BLaER1 (cell line): ENCODE data around the gene HK1.
"Not testable (repeated sequence)": the region's sequence is repeated elsewhere in the genome, so short reads cannot be mapped to it uniquely, and the experiment has no call there.

Experiments used
- H3K27ac ChIP-seq: shearing (Covaris generic); formaldehyde crosslinking; 2 replicates; pipeline ENCODE4 v1.8.1; 2022
- H3K27me3 ChIP-seq: shearing (Covaris generic); formaldehyde crosslinking; 2 replicates; pipeline ENCODE4 v1.8.1; 2022
- H3K36me3 ChIP-seq: shearing (Covaris generic); formaldehyde crosslinking; 2 replicates; pipeline ENCODE4 v1.8.1; 2022
- H3K4me1 ChIP-seq: shearing (Covaris generic); formaldehyde crosslinking; 2 replicates; pipeline ENCODE4 v1.8.1; 2022
- H3K4me2 ChIP-seq: shearing (Covaris generic); formaldehyde crosslinking; 2 replicates; pipeline ENCODE4 v1.8.1; 2022
- H3K4me3 ChIP-seq: shearing (Covaris generic); formaldehyde crosslinking; 2 replicates; pipeline ENCODE4 v1.8.1; 2022
- H3K9ac ChIP-seq: shearing (Covaris generic); formaldehyde crosslinking; 2 replicates; pipeline ENCODE4 v1.8.1; 2022
- H3K9me3 ChIP-seq: shearing (Covaris generic); formaldehyde crosslinking; 2 replicates; pipeline ENCODE4 v1.8.1; 2022
- H4K20me1 ChIP-seq: shearing (Covaris generic); formaldehyde crosslinking; 2 replicates; pipeline ENCODE4 v1.8.1; 2022
- Cebpa-rat ChIP-seq: shearing (Covaris generic); IDR thresholded peaks from 2 replicates; pipeline ENCODE4 v1.8.1; 2022

HK1 gene

GRCh38 chr10:69275444-69275843, 2.9 kb upstream of the HK1 start:
- Histone ChIP-seq H3K9ac (no peak overlapping the region), H4K20me1 (no peaks in the 10 kb centered on the region), H3K9me3 (no peaks in the 10 kb centered on the region), H3K4me3 (no peak overlapping the region), H3K36me3 (no peaks in the 10 kb centered on the region), H3K4me2 (no peak overlapping the region), H3K27ac (no peak overlapping the region), H3K27me3 (no peaks in the 10 kb centered on the region), H3K4me1 (no peaks in the 10 kb centered on the region)
- TF ChIP-seq Cebpa-rat = no peak

DNA sequence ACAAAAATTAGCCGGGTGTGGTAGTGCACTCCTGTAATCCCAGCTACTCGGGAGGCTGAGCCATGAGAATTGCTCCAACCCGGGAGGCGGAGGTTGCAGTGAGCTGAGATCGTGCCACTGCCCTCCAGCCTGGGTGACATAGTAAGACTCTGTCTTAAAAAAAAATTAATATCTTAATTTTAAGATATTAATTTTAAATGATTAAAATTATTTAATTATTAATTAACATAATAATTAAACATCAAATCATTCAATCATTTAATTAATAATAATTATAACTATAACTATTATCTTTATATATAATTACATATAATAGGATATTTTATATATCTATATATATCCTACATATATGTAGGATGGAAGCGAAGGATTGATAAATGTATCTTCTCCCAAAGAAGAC, 1.8 kb upstream of the HK1 start:
- Histone ChIP-seq H3K9me3 (no peaks in the 10 kb centered on the region), H3K4me3 (no peak overlapping the region), H3K27ac (no peak overlapping the region), H4K20me1 (no peaks in the 10 kb centered on the region), H3K4me2 (no peak overlapping the region), H3K4me1 (no peaks in the 10 kb centered on the region), H3K36me3 (no peaks in the 10 kb centered on the region), H3K27me3 (no peaks in the 10 kb centered on the region), H3K9ac (no peak overlapping the region)
- no peak for TF ChIP-seq Cebpa-rat

GRCh38 chr10:69279110-69279509, 814 bp downstream of the HK1 start:
- Histone ChIP-seq H3K27ac (no peak overlapping the region), H3K36me3 (no peaks in the 10 kb centered on the region), H4K20me1 (no peaks in the 10 kb centered on the region), H3K9ac (no peak overlapping the region), H3K9me3 (no peaks in the 10 kb centered on the region), H3K4me3 (no peak overlapping the region), H3K4me2 (no peak overlapping the region), H3K4me1 (no peaks in the 10 kb centered on the region), H3K27me3 (no peaks in the 10 kb centered on the region)
- TF ChIP-seq Cebpa-rat = no peak

DNA sequence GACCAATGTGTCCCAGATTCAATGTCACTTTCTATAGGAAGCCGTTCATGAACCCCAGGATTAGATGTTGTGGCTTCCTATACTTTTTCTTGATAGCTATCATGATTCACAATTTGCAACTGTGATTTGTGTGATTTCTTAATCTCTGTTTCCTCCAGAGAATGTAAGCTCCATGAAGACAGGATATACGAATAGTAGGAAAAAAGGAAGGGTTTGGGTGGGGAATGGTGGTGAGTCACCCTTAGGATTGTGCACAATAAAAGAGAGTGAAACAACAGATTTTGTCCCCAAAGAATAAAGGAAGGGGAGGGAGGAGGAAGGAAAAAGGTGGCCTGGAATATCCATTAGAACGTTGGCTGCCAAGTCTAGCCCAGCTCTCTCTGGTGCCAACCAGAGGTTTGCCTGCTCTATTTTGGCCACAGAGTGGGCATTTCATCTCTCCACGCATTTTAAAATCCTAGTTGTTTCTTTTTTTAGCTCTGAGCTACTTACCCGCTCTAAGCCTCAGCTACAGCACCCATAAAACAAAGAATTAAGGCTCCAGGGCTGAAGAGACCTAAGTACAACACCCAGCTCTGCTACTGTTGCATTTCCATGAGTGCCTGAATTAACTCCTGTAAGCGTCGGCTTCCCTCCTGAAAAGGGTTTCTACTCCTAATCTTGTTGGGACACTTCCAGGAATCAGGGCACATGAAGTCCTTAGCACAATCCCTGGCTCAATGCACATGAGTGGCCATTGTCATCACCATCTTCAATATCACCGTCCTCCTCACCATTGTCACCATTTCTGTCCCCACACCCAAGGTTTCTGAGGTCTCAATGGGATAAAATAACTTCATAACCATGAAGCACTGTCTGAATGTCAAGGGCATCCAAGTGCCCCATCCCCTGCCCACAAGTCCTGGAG, 3.5 kb downstream of the HK1 start:
- no peaks in the 10 kb centered on the region for H4K20me1 ChIP-seq
- H3K9ac ChIP-seq = no peak overlapping the region
- H3K27me3 ChIP-seq = no peaks in the 10 kb centered on the region
- no peaks in the 10 kb centered on the region for H3K4me1 ChIP-seq
- no peak overlapping the region for H3K4me2 ChIP-seq
- H3K27ac ChIP-seq = no peak overlapping the region
- H3K4me3 ChIP-seq = no peak overlapping the region
- no peak for TF ChIP-seq Cebpa-rat
- no peaks in the 10 kb centered on the region for H3K36me3 ChIP-seq
- no peaks in the 10 kb centered on the region for H3K9me3 ChIP-seq

DNA sequence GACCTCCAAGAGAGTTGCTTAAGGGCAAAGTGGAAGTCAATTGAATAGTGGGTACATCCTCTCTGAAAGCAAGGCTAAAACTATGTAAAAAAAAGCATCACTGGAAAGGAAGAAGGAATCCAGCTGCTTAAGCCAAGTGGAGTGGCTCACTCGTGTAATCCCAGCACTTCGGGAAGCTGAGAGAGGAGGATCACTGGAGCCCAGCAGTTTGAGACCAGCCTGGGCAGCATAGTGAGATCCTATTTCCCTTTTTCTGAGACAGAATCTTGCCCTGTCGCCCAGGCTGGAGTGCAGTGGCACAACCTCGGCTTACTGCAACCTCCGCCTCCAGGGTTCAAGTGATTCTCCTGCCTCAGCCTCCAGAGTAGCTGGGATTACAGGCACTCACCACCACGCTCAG, 6.1 kb downstream of the HK1 start:
- H3K4me1 ChIP-seq, H3K27ac ChIP-seq, H3K36me3 ChIP-seq, H3K4me2 ChIP-seq, H3K4me3 ChIP-seq, H3K9me3 ChIP-seq, H3K27me3 ChIP-seq, H3K9ac ChIP-seq, H4K20me1 ChIP-seq: not testable (repeated sequence)

- H4K20me1 ChIP-seq = no peaks in the 10 kb centered on the region
- H3K9ac ChIP-seq = no peak overlapping the region
- no peaks in the 10 kb centered on the region for H3K9me3 ChIP-seq
- H3K36me3 ChIP-seq = no peaks in the 10 kb centered on the region
- H3K4me1 ChIP-seq = no peaks in the 10 kb centered on the region
- H3K4me2 ChIP-seq = no peak overlapping the region
- TF ChIP-seq Cebpa-rat = no peak
- H3K27me3 ChIP-seq = no peaks in the 10 kb centered on the region
- H3K4me3 ChIP-seq = no peak overlapping the region
- no peak overlapping the region for H3K27ac ChIP-seq
Observed at GRCh38 chr10:69285699-69286098, 7.4 kb downstream of the HK1 start.

GRCh38 chr10:69287181-69287580, 8.9 kb downstream of the HK1 start:
- Histone ChIP-seq H3K4me3 (no peak overlapping the region), H3K36me3 (no peaks in the 10 kb centered on the region), H3K27me3 (no peaks in the 10 kb centered on the region), H3K9ac (no peak overlapping the region), H3K4me2 (no peak overlapping the region), H3K9me3 (no peaks in the 10 kb centered on the region), H4K20me1 (no peaks in the 10 kb centered on the region), H3K27ac (no peak overlapping the region), H3K4me1 (no peaks in the 10 kb centered on the region)
- no peak for TF ChIP-seq Cebpa-rat

DNA sequence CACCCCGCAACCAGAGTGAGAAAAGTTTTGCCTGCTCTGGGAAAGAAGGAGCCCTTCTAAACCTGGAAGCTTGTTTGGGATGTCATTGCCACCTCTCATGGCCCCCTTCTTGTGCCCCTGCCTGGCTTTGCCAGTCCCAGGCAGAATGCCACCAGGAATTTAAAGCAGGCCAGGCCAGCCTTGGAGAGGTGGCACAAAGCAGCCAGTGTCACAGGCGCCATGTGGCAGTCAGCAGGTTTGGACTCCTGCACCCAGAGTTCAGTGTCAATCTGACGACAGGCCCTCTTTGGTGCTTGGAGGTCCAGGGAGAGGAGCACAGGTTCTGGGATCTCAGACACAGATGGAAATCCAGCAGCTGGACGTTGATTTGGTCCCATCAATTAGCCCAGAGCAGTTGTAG, 12.7 kb downstream of the HK1 start:
- no peak overlapping the region for H3K4me3 ChIP-seq
- H3K4me2 ChIP-seq = no peak overlapping the region
- H3K27ac ChIP-seq = no peak overlapping the region
- no peaks in the 10 kb centered on the region for H3K4me1 ChIP-seq
- no peaks in the 10 kb centered on the region for H3K36me3 ChIP-seq
- H4K20me1 ChIP-seq = no peaks in the 10 kb centered on the region
- H3K27me3 ChIP-seq = no peaks in the 10 kb centered on the region
- no peak for TF ChIP-seq Cebpa-rat
- no peak overlapping the region for H3K9ac ChIP-seq
- no peaks in the 10 kb centered on the region for H3K9me3 ChIP-seq

DNA sequence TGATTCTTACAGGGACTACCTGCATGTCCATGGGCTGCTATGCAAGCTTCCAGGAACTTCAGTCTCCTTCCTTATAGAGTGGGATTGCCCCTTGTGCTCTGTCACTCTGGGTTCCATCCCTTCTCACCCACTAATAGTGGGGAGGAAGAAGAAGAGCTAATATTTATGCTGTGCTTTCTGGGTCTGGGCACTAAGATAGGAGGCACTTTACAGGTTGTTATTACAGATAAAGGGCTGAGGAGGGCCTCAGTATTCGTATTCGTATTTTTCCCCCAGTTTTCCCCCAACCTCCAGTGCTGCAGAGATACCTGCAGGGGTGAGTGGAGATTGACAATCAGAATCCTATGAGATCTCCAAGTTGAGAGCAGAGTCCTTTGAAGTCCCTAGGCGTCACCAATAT, 14.2 kb downstream of the HK1 start:
- Histone ChIP-seq H3K4me1 (no peaks in the 10 kb centered on the region), H3K27ac (no peak overlapping the region), H3K9ac (no peak overlapping the region), H4K20me1 (no peaks in the 10 kb centered on the region), H3K9me3 (no peaks in the 10 kb centered on the region), H3K4me2 (no peak overlapping the region), H3K27me3 (no peaks in the 10 kb centered on the region), H3K4me3 (no peak overlapping the region), H3K36me3 (no peaks in the 10 kb centered on the region)
- TF ChIP-seq Cebpa-rat = no peak

DNA sequence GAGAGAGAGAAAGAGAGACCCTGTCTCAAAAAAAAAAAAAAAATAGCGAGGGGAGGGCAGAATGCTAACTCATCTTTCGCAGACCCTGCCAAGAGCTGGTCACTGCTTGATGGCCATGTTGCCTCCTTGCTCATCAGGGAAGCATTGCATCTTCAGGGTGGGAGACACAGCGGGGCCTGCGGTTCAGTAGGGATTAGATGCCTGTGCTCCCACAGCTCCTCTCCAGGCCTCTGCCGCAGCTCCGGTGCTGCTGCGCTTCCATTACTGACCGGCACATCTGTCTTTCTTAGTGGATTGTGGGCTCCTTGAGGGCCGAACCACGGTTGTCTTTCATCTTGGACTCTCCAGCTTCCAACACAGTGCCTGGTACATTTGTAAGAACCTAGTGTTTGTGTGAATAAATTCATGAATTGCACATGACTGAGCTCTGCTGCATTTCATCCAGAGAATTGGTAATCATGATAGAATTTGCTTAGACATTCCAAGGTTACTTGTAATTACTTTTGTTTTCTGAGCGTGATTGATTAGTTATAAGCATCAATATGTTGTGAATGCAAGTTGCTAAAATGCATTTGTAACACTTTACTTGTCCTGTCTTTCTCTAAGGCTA, 16.8 kb downstream of the HK1 start:
- H3K27ac ChIP-seq = no peak overlapping the region

More for the DNA sequence above, 16.8 kb downstream of the HK1 start:
- Histone ChIP-seq H3K9ac (no peak overlapping the region), H3K9me3 (no peaks in the 10 kb centered on the region), H4K20me1 (no peaks in the 10 kb centered on the region), H3K36me3 (no peaks in the 10 kb centered on the region), H3K4me3 (no peak overlapping the region), H3K27me3 (no peaks in the 10 kb centered on the region), H3K4me1 (no peaks in the 10 kb centered on the region), H3K4me2 (no peak overlapping the region)
- no peak for TF ChIP-seq Cebpa-rat
